HepG2 (cell line): ENCODE measurements around the gene CEL. TPM values are rescaled to one million over a fixed set of nuclear protein-coding genes. Genes with fewer than 3 reads are reported as not detected.

ENCODE experiments used
- DNMT1 ChIP-seq: sonication (generic); formaldehyde crosslinking; IDR thresholded peaks from 2 replicates; pipeline ENCODE4 v1.5.1; 2020; ENCODE audit warnings: mild to moderate bottlenecking, missing genetic modification reagents
- ELF3 ChIP-seq: IDR thresholded peaks from 2 replicates; pipeline ENCODE4 v1.6.1; 2016; ENCODE audit warnings: missing genetic modification reagents, missing compliant biosample characterization
- KDM5B ChIP-seq: sonication (generic); formaldehyde crosslinking; IDR thresholded peaks from 2 replicates; pipeline ENCODE4 v1.4.0; 2020; ENCODE audit warnings: missing genetic modification reagents, mild to moderate bottlenecking, borderline replicate concordance
- KMT2A ChIP-seq: sonication (generic); formaldehyde crosslinking; IDR thresholded peaks from 2 replicates; pipeline ENCODE4 v1.4.0; 2020; ENCODE audit warnings: missing genetic modification reagents
- MLLT10 ChIP-seq: sonication (generic); formaldehyde crosslinking; IDR thresholded peaks from 2 replicates; pipeline ENCODE4 v1.4.0; 2020; ENCODE audit warnings: missing genetic modification reagents
- NFE2 ChIP-seq: sonication (generic); formaldehyde crosslinking; IDR thresholded peaks from 2 replicates; pipeline ENCODE4 v1.4.0; 2020; ENCODE audit warnings: missing genetic modification reagents
- NFRKB ChIP-seq: fragments of 450-650 bp; IDR thresholded peaks from 2 replicates; pipeline ENCODE4 v1.6.1; 2017
- NONO ChIP-seq, 2 experiments: fragments of 450-650 bp in 1 of 2; sonication (generic) in 1 of 2; formaldehyde crosslinking in 1 of 2; IDR thresholded peaks in 1 of 2; conservative IDR thresholded peaks in 1 of 2; 2 replicates each; pipeline versions ENCODE4 v1.6.1 to v1.8.0; 2017 to 2022; ENCODE audit warnings: mild to moderate bottlenecking in 1 of 2, missing genetic modification reagents in 1 of 2, moderate library complexity in 1 of 2
- PCBP2 ChIP-seq: fragments of 200-400 bp; formaldehyde crosslinking; optimal IDR thresholded peaks from 2 replicates; pipeline ENCODE3; 2018; ENCODE audit warnings: low read length, low read depth; ENCODE audit not compliant: poor library complexity, severe bottlenecking
- SP140L ChIP-seq: sonication (generic); formaldehyde crosslinking; IDR thresholded peaks from 2 replicates; pipeline ENCODE4 v1.4.0; 2020; ENCODE audit warnings: missing genetic modification reagents, borderline replicate concordance
- TBL1XR1 ChIP-seq: fragments of 150-350 bp; IDR thresholded peaks from 2 replicates; pipeline ENCODE4 v1.6.1; 2014; ENCODE audit warnings: borderline replicate concordance, low read length; ENCODE audit not compliant: partially characterized antibody
- ZMYM2 ChIP-seq: sonication (generic); formaldehyde crosslinking; IDR thresholded peaks from 2 replicates; pipeline ENCODE4 v1.8.0; 2022; ENCODE audit warnings: mild to moderate bottlenecking, missing genetic modification reagents
- ZNF33B ChIP-seq: sonication (generic); formaldehyde crosslinking; IDR thresholded peaks from 2 replicates; pipeline ENCODE4 v1.5.1; 2020; ENCODE audit warnings: mild to moderate bottlenecking, missing genetic modification reagents
- ZNF430 ChIP-seq: sonication (generic); formaldehyde crosslinking; IDR thresholded peaks from 2 replicates; pipeline ENCODE4 v1.9.0; 2021; ENCODE audit warnings: mild to moderate bottlenecking, missing genetic modification reagents
- ZNF572 ChIP-seq: sonication (generic); formaldehyde crosslinking; IDR thresholded peaks from 2 replicates; pipeline ENCODE4 v1.5.1; 2020; ENCODE audit warnings: mild to moderate bottlenecking, missing genetic modification reagents
- ZNF749 ChIP-seq: sonication (generic); formaldehyde crosslinking; IDR thresholded peaks from 2 replicates; pipeline ENCODE4 v1.8.0; 2022; ENCODE audit warnings: mild to moderate bottlenecking, missing genetic modification reagents, moderate library complexity, borderline replicate concordance
- ZSCAN20 ChIP-seq: sonication (generic); formaldehyde crosslinking; IDR thresholded peaks from 2 replicates; pipeline ENCODE4 v1.4.0; 2020; ENCODE audit warnings: missing genetic modification reagents, mild to moderate bottlenecking, borderline replicate concordance
- polyA plus RNA-seq, 8 experiments: library from polyadenylated mRNA; depleted of rRNA in 3 of 8; stranded (reverse) in 7 of 8; unstranded in 1 of 8; fragments of >200 nt; fragmentation: Illumina TruSeq in 4 of 8; extraction: Trizol in 4 of 8; gene quantifications; 2 replicates each; pipeline versions ENCODE4 v1.2.1 to v1.2.3, GENCODE V29; 2011 to 2016; ENCODE audit warnings: low read depth in 4 of 8, missing spikeins in 1 of 8, mixed read lengths in 1 of 8; ENCODE audit not compliant: insufficient read depth in 1 of 8
- total RNA-seq, 5 experiments: library from RNA; depleted of rRNA; stranded (reverse); fragments of >200 nt; fragmentation: Illumina TruSeq; extraction: Trizol; gene quantifications; 2 replicates each; pipeline ENCODE4 v1.2.3, GENCODE V29; 2016; ENCODE audit warnings: low read depth in 1 of 5
- TF ChIP-seq, protein P1 (sequence below): sonication (generic); formaldehyde crosslinking; IDR thresholded peaks from 2 replicates; pipeline ENCODE4 v1.9.0; 2021; ENCODE audit warnings: missing genetic modification reagents, borderline replicate concordance
- TF ChIP-seq, protein P2 (sequence below): sonication (generic); formaldehyde crosslinking; IDR thresholded peaks from 2 replicates; pipeline ENCODE4 v1.5.0; 2020; ENCODE audit warnings: missing genetic modification reagents
- TF ChIP-seq, protein P3 (sequence below): sonication (generic); formaldehyde crosslinking; conservative IDR thresholded peaks from 2 replicates; pipeline ENCODE4 v1.5.0; 2020; ENCODE audit warnings: missing genetic modification reagents

Gene CEL
- total and polyA plus RNA-seq, 2 of the 13 experiments (the other 11 are each of a cell fraction or from before 2014, with no cell fraction given): 0.63 to 1.5 TPM

DNA sequence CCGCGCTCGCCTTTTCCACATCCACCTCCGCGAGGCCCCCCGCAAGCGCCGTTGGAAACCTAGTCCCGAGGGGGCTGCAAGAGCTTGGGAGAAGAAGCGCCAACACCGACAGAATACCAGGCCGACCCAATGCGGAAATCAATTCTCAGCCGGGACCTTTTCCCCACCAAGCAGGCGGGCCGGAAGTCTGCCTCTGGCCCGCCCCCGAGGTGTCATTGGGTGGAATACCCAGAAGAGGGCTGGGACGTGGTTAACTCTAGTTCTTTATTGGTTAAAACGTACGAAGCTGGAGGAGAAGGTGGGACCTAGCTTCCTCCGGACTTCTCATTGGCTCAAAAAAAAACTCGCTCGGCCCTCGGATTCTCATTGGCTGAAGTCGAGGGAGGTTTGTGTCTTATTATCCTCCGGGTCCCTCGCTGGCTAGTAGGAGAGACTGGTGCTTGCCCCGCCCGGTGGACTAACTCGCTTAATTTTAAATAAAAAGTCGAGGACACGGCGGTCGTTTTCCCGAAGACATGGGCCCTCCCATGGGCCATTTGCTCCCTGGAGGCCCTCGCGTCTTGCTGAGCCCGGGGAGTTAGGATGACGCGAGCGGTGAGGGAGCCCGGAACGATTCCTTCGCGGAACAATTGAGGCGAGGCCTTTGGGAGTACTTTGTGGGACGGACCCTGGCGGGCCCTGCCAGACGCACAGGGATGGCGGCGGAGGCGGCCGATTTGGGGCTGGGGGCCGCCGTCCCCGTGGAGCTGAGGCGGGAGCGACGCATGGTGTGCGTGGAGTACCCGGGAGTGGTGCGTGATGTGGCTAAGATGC is 31.3 kb upstream of the CEL start, which contains the start of gene GTF3C5 (continued):
- TF ChIP-seq NONO (IDR thresholded peaks at IDR 0.05) (no peak), NONO (CRISPR knock-in tag; conservative IDR thresholded peaks at IDR 0.05) (peak; percentile 90), NFRKB (peak; percentile 55; the same call in 1 of the 2 replicates), ELF3 (CRISPR knock-in tag) (peak; percentile 71), ZNF572 (no peak), SP140L (no peak), ZMYM2 (CRISPR knock-in tag) (no peak), MLLT10 (CRISPR knock-in tag) (no peak), DNMT1 (CRISPR knock-in tag) (peak; percentile 85; the same call in 1 of the 2 replicates), ZSCAN20 (CRISPR knock-in tag) (0 out of 2 replicates have a peak, but pooled peaks have one; percentile 64), NFE2 (CRISPR knock-in tag) (no peak), ZNF33B (CRISPR knock-in tag) (peak; percentile 82), ZNF749 (CRISPR knock-in tag) (no peak), PCBP2 (no peak), KMT2A (peak; percentile 92), TBL1XR1 (peak; percentile 17), KDM5B (CRISPR knock-in tag) (peak; percentile 52; the same call in 1 of the 2 replicates), ZNF430 (peak; percentile 65; the same call in 1 of the 2 replicates)
- TF ChIP-seq, protein P1, sequence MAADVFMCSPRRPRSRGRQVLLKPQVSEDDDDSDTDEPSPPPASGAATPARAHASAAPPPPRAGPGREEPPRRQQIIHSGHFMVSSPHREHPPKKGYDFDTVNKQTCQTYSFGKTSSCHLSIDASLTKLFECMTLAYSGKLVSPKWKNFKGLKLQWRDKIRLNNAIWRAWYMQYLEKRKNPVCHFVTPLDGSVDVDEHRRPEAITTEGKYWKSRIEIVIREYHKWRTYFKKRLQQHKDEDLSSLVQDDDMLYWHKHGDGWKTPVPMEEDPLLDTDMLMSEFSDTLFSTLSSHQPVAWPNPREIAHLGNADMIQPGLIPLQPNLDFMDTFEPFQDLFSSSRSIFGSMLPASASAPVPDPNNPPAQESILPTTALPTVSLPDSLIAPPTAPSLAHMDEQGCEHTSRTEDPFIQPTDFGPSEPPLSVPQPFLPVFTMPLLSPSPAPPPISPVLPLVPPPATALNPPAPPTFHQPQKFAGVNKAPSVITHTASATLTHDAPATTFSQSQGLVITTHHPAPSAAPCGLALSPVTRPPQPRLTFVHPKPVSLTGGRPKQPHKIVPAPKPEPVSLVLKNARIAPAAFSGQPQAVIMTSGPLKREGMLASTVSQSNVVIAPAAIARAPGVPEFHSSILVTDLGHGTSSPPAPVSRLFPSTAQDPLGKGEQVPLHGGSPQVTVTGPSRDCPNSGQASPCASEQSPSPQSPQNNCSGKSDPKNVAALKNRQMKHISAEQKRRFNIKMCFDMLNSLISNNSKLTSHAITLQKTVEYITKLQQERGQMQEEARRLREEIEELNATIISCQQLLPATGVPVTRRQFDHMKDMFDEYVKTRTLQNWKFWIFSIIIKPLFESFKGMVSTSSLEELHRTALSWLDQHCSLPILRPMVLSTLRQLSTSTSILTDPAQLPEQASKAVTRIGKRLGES (CRISPR knock-in tag): no peak; the same call in 1 of the 2 replicates
- TF ChIP-seq, protein P2, sequence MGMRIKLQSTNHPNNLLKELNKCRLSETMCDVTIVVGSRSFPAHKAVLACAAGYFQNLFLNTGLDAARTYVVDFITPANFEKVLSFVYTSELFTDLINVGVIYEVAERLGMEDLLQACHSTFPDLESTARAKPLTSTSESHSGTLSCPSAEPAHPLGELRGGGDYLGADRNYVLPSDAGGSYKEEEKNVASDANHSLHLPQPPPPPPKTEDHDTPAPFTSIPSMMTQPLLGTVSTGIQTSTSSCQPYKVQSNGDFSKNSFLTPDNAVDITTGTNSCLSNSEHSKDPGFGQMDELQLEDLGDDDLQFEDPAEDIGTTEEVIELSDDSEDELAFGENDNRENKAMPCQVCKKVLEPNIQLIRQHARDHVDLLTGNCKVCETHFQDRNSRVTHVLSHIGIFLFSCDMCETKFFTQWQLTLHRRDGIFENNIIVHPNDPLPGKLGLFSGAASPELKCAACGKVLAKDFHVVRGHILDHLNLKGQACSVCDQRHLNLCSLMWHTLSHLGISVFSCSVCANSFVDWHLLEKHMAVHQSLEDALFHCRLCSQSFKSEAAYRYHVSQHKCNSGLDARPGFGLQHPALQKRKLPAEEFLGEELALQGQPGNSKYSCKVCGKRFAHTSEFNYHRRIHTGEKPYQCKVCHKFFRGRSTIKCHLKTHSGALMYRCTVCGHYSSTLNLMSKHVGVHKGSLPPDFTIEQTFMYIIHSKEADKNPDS (CRISPR knock-in tag): no peak
- TF ChIP-seq, protein P3, sequence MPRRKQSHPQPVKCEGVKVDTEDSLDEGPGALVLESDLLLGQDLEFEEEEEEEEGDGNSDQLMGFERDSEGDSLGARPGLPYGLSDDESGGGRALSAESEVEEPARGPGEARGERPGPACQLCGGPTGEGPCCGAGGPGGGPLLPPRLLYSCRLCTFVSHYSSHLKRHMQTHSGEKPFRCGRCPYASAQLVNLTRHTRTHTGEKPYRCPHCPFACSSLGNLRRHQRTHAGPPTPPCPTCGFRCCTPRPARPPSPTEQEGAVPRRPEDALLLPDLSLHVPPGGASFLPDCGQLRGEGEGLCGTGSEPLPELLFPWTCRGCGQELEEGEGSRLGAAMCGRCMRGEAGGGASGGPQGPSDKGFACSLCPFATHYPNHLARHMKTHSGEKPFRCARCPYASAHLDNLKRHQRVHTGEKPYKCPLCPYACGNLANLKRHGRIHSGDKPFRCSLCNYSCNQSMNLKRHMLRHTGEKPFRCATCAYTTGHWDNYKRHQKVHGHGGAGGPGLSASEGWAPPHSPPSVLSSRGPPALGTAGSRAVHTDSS (CRISPR knock-in tag): 0 out of 2 replicates have a peak, but pooled peaks have one; percentile 52
